ENCODE data around the gene CYSLTR2.
"Not testable (repeated sequence)": the region's sequence is repeated elsewhere in the genome, so short reads cannot be mapped to it uniquely, and the experiment has no call there.

The CYSLTR2 gene

GRCh38 chr13:48687249-48687648 is 33.5 kb downstream of the CYSLTR2 start:
- TF ChIP-seq CTCF (IDR thresholded peaks at IDR 0.05; ENCODE audit: control extremely low read depth, extremely low read depth, low read depth, missing control alignments) = no peak
- ChIA-PET POLR2A (no interaction called here), CTCF (no interaction called here)
- DNase-seq (ENCODE audit: extremely low spot score) = no peak

GRCh38 chr13:48693998-48694397 is 40.3 kb downstream of the CYSLTR2 start:
- ChIA-PET POLR2A (no interaction called here), CTCF (no interaction called here)
- no peak for TF ChIP-seq CTCF (IDR thresholded peaks at IDR 0.05; ENCODE audit: control extremely low read depth, extremely low read depth, low read depth, missing control alignments)

GRCh38 chr13:48695776-48696175 is 42.0 kb downstream of the CYSLTR2 start:
- DNase-seq (ENCODE audit: extremely low spot score) = no peak
- ChIA-PET CTCF (no interaction called here), POLR2A (no interaction called here)
- no peak for TF ChIP-seq CTCF (IDR thresholded peaks at IDR 0.05; ENCODE audit: control extremely low read depth, extremely low read depth, low read depth, missing control alignments)

More at GRCh38 chr13:48693998-48694397, 40.3 kb downstream of the CYSLTR2 start:
- DNase-seq (ENCODE audit: extremely low spot score) = no peak

- CTCF ChIA-PET = interaction anchor here (1.5 kb wide), 1 partner anchor 41 kb away, joined by 3 read pairs; no protein-coding TSS in a partner anchor
- DNase-seq (ENCODE audit: extremely low spot score); POLR2A ChIA-PET: not testable (repeated sequence)
These were observed 42.9 kb downstream of the CYSLTR2 start for GRCh38 chr13:48696676-48697075.

- CTCF ChIA-PET = no interaction called here
These were observed 53.7 kb downstream of the CYSLTR2 start for GRCh38 chr13:48707405-48707804.

GRCh38 chr13:48708764-48709163 is 55.0 kb downstream of the CYSLTR2 start:
- CTCF ChIA-PET = no interaction called here

More at GRCh38 chr13:48707405-48707804, 53.7 kb downstream of the CYSLTR2 start:
- DNase-seq (ENCODE audit: extremely low spot score) = no peak
- TF ChIP-seq CTCF (IDR thresholded peaks at IDR 0.05; ENCODE audit: control extremely low read depth, extremely low read depth, low read depth, missing control alignments) = no peak
- POLR2A ChIA-PET = no interaction called here

GRCh38 chr13:48709213-48709612 is 55.5 kb downstream of the CYSLTR2 start:
- TF ChIP-seq CTCF (IDR thresholded peaks at IDR 0.05; ENCODE audit: control extremely low read depth, extremely low read depth, low read depth, missing control alignments) = no peak
- no peak for DNase-seq (ENCODE audit: extremely low spot score)
- ChIA-PET CTCF (interaction anchor here (0.7 kb wide), 1 partner anchor 8 kb away, joined by 3 read pairs; no protein-coding TSS in a partner anchor), POLR2A (no interaction called here)

More at GRCh38 chr13:48708764-48709163, 55.0 kb downstream of the CYSLTR2 start:
- DNase-seq (ENCODE audit: extremely low spot score) = no peak
- POLR2A ChIA-PET = no interaction called here
- no peak for TF ChIP-seq CTCF (IDR thresholded peaks at IDR 0.05; ENCODE audit: control extremely low read depth, extremely low read depth, low read depth, missing control alignments)
